ENCODE results near the gene PKIG. TPM values are rescaled to one million over a fixed set of nuclear protein-coding genes. Genes with fewer than 3 reads are reported as not detected.

The PKIG gene
- total and polyA plus RNA-seq, 9 of the 15 experiments (the other 6 are each of a cell fraction or from before 2014, with no cell fraction given) = 0.13 to 7.0 (median 4.7) TPM

DNA sequence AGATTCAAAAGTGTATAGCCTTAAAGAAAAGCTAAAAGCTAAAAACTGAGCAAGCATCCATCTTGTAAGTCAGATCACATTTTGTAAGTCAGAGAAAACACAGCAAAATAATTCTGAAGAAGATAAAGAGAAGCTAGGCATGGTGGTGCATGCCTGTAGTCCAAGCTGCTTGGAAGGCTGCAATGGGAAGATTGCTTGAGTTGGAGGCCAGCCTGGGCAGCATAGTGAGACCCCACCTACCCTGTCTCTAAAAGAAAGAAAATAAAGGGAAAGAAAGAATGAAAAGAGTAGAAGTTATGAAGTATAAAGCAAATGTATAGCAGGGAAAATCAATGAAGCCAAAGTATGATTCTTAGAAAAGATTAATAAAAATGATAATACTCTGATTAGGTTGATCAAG lies 20.5 kb upstream of the PKIG start:
- ATAC-seq = no peak

DNA sequence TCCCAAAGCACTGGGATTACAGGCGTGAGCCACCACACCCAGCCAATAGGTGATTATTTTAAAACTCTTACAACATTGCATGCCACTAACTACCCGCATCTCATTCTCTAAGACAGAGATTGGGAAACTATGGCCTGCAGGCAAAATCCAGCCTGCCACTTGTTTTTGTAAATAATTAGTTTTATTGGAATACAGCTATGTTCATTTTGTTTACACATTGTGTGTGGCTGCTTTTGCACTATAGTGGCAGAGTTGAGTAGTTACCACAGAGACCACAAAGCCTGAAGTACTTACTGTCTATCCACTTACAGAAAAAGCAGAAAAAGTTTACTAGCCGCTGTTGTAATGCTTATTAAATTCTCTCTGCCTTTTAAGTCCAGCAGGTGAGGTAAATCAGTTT lies 16.4 kb upstream of the PKIG start:
- Histone ChIP-seq H3K79me2 (ENCODE audit: control insufficient read depth, insufficient read depth, low read length) (no peaks in the 10 kb centered on the region), H4K20me1 (replicated peaks; ENCODE audit: control insufficient read depth, insufficient read depth, low read length) (no peaks in the 10 kb centered on the region), H3K9ac (ENCODE audit: insufficient read depth in 1 of 2, low read depth in 2 of 2, low read length in 2 of 2) (no peak overlapping the region), H3K27ac (ENCODE audit: extremely low read depth, low read depth, low read length) (no peak overlapping the region), H3K4me3 (no peak overlapping the region), H3K36me3 (ENCODE audit: control insufficient read depth, insufficient read depth, low read length) (no peaks in the 10 kb centered on the region), H3K9me1 (ENCODE audit: control insufficient read depth, insufficient read depth, low read length) (no peaks in the 10 kb centered on the region), H3K9me3 (replicated peaks; ENCODE audit: control insufficient read depth, insufficient read depth, low read depth, low read length) (no peaks in the 10 kb centered on the region), H3K27me3 (ENCODE audit: control insufficient read depth in 2 of 2, insufficient read depth in 2 of 2, low read length in 2 of 2) (no peaks in the 10 kb centered on the region), H2AFZ (ENCODE audit: low read depth, low read length) (no peak overlapping the region), H3K4me2 (ENCODE audit: insufficient read depth, low read length) (no peak overlapping the region), H3K4me1 (replicated peaks in 1 of 2; ENCODE audit: control insufficient read depth in 2 of 2, insufficient read depth in 2 of 2, low read length in 2 of 2) (no peaks in the 10 kb centered on the region)
- DNase-seq (ENCODE audit: extremely low read depth in 1 of 4, low spot score in 3 of 4) = no peak
- FAIRE-seq = no peak
- intact Hi-C loops (cut with micrococcal nuclease) (no loop called here), in situ Hi-C loops (cut with MboI) (no loop called here)
- WGBS (ENCODE audit: insufficient coverage, low coverage, missing lambda C conversion rate) = 48% methylated on average over 3 of the region's 3 CpGs
- CTCF ChIA-PET (ENCODE audit: low intra/inter-chr PET ratio) = no interaction called here
- BruUV-seq (replicated peaks) = no TSS peak
- POLR2A ChIA-PET = no interaction called here
- no peak for ATAC-seq
- TF ChIP-seq TAF15 (IDR thresholded peaks at IDR 0.05; ENCODE audit: low read depth, low read length) (no peak), ETS1 (conservative IDR thresholded peaks at IDR 0.05; ENCODE audit: control insufficient read depth, low read depth, low read length) (no peak), ZNF445 (CRISPR knock-in tag; IDR thresholded peaks at IDR 0.05; ENCODE audit: low read depth) (no peak), FUS (optimal IDR thresholded peaks at IDR 0.05; ENCODE audit: low read depth, low read length) (no peak), ZC3H8 (IDR thresholded peaks at IDR 0.05) (no peak), SMC3 (conservative IDR thresholded peaks at IDR 0.05; ENCODE audit: insufficient read depth, low read depth, low read length) (no peak), ZBTB7A (IDR thresholded peaks at IDR 0.05; ENCODE audit: borderline replicate concordance, control insufficient read depth, low read depth, low read length) (no peak)
- TF ChIP-seq, protein P1, sequence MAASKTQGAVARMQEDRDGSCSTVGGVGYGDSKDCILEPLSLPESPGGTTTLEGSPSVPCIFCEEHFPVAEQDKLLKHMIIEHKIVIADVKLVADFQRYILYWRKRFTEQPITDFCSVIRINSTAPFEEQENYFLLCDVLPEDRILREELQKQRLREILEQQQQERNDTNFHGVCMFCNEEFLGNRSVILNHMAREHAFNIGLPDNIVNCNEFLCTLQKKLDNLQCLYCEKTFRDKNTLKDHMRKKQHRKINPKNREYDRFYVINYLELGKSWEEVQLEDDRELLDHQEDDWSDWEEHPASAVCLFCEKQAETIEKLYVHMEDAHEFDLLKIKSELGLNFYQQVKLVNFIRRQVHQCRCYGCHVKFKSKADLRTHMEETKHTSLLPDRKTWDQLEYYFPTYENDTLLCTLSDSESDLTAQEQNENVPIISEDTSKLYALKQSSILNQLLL (CRISPR knock-in tag; IDR thresholded peaks at IDR 0.05; ENCODE audit: borderline replicate concordance) = no peak

More for the DNA sequence above, 20.5 kb upstream of the PKIG start:
- Histone ChIP-seq H3K27me3 (ENCODE audit: control insufficient read depth in 2 of 2, insufficient read depth in 2 of 2, low read length in 2 of 2) (no peaks in the 10 kb centered on the region), H3K9me3 (replicated peaks; ENCODE audit: control insufficient read depth, insufficient read depth, low read depth, low read length) (no peaks in the 10 kb centered on the region), H3K4me1 (replicated peaks in 1 of 2; ENCODE audit: control insufficient read depth in 2 of 2, insufficient read depth in 2 of 2, low read length in 2 of 2) (no peaks in the 10 kb centered on the region), H3K9me1 (ENCODE audit: control insufficient read depth, insufficient read depth, low read length) (no peaks in the 10 kb centered on the region), H3K4me2 (ENCODE audit: insufficient read depth, low read length) (no peak overlapping the region), H3K4me3 (no peak overlapping the region), H3K27ac (ENCODE audit: extremely low read depth, low read depth, low read length) (no peak overlapping the region), H3K79me2 (ENCODE audit: control insufficient read depth, insufficient read depth, low read length) (no peaks in the 10 kb centered on the region), H2AFZ (ENCODE audit: low read depth, low read length) (no peak overlapping the region), H4K20me1 (replicated peaks; ENCODE audit: control insufficient read depth, insufficient read depth, low read length) (no peaks in the 10 kb centered on the region), H3K36me3 (ENCODE audit: control insufficient read depth, insufficient read depth, low read length) (no peaks in the 10 kb centered on the region), H3K9ac (ENCODE audit: insufficient read depth in 1 of 2, low read depth in 2 of 2, low read length in 2 of 2) (no peak overlapping the region)
- ChIA-PET POLR2A (interaction anchor here (0.7 kb wide), 1 partner anchor 496 kb away, joined by 3 read pairs; no protein-coding TSS in a partner anchor), CTCF (ENCODE audit: low intra/inter-chr PET ratio) (no interaction called here)
- in situ Hi-C loops (cut with MboI) = no loop called here
- TF ChIP-seq ZNF134 (CRISPR knock-in tag; conservative IDR thresholded peaks at IDR 0.05) (no peak), CEBPG (CRISPR knock-in tag; IDR thresholded peaks at IDR 0.05) (no peak), CEBPG (tag; conservative IDR thresholded peaks at IDR 0.05 in 1 of 2, IDR thresholded peaks at IDR 0.05 in 1 of 2) (no peak), RBM25 (IDR thresholded peaks at IDR 0.05; ENCODE audit: low read depth, low read length, severe bottlenecking) (peak; percentile 30), BRD9 (IDR thresholded peaks at IDR 0.05; ENCODE audit: low read depth, partially characterized antibody) (no peak), ZNF121 (CRISPR knock-in tag; conservative IDR thresholded peaks at IDR 0.05) (peak; percentile 79), KDM2B (CRISPR knock-in tag; IDR thresholded peaks at IDR 0.05) (no peak)
- no TSS peak for BruUV-seq (replicated peaks)
- intact Hi-C loops (cut with micrococcal nuclease) = no loop called here
- FAIRE-seq (no peak), DNase-seq (ENCODE audit: extremely low read depth in 1 of 4, low spot score in 3 of 4) (no peak)

Data from K562 (cell line).